Fibroblast of villous mesenchyme (primary cell): Measurements from ENCODE around the gene TYW1. TPM values are rescaled to one million over a fixed set of nuclear protein-coding genes. Genes with fewer than 3 reads are reported as not detected.

ENCODE experiments used
- DNase-seq: peaks from one replicate; pipeline ENCODE4 v3.0.0-alpha.2; 2010; ENCODE audit warnings: low read depth
- H3K4me3 ChIP-seq: 2 replicates; pipeline ENCODE4 v1.5.1; 2011; ENCODE audit warnings: low read depth, mild to moderate bottlenecking, low read length
- total RNA-seq: library from RNA; depleted of rRNA; stranded (reverse); fragments of >200 nt; gene quantifications from 2 replicates; pipeline ENCODE4 v1.2.3, GENCODE V29; 2012
- TF ChIP-seq, protein P1 (sequence below): IDR thresholded peaks from 2 replicates; pipeline ENCODE4 v1.5.1; 2012; ENCODE audit warnings: low read depth, mild to moderate bottlenecking, low read length; ENCODE audit not compliant: insufficient read depth

Gene TYW1, protein sequence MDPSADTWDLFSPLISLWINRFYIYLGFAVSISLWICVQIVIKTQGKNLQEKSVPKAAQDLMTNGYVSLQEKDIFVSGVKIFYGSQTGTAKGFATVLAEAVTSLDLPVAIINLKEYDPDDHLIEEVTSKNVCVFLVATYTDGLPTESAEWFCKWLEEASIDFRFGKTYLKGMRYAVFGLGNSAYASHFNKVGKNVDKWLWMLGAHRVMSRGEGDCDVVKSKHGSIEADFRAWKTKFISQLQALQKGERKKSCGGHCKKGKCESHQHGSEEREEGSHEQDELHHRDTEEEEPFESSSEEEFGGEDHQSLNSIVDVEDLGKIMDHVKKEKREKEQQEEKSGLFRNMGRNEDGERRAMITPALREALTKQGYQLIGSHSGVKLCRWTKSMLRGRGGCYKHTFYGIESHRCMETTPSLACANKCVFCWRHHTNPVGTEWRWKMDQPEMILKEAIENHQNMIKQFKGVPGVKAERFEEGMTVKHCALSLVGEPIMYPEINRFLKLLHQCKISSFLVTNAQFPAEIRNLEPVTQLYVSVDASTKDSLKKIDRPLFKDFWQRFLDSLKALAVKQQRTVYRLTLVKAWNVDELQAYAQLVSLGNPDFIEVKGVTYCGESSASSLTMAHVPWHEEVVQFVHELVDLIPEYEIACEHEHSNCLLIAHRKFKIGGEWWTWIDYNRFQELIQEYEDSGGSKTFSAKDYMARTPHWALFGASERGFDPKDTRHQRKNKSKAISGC
- total RNA-seq = 13.5 and 19.0 TPM in 2 replicates

DNA sequence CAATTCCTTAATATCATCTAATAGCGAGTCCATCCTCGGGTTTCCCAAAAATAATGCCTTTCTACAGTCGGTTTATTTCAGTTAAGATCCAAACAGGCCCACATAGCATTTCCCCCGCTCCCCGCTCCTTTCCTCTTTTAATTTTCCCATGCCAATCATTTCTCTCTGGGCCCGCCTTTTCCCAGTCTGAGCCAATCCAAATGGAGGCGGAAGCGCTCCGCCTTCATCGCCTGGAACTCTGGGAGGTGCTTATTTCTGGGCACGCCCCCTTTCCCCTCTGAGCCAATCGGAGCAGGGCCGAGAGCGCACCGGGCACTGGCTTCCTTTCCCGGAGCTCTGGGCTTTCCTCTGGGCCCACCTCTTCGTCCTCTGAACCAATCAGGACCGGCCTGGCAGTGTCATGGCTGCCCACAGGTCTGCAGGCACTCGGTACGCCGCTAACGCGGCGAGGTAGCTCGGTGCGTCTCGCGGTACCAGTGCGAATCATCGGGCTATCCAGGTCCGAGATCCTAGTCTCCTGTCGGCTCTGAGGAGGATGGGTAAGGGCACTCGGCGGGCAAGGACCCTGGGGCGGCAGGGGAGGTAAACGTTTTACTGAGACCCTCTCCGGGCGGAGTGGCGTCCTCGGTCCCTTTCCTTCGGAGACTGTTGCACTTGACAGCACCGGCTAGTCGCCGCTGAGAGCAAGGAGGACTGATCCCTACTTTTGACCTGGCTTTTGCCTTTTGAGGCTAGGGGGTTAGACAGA, at the start of gene TYW1:
Gene TYW1, plus strand, starts transcription at position 390 of the 748 bp plus-strand sequence. Its CDS starts 146 bp downstream, at position 536.
- peak; percentile 98 for DNase-seq
- H3K4me3 ChIP-seq = peak within 1 kb of the TSS; percentile 68

DNA sequence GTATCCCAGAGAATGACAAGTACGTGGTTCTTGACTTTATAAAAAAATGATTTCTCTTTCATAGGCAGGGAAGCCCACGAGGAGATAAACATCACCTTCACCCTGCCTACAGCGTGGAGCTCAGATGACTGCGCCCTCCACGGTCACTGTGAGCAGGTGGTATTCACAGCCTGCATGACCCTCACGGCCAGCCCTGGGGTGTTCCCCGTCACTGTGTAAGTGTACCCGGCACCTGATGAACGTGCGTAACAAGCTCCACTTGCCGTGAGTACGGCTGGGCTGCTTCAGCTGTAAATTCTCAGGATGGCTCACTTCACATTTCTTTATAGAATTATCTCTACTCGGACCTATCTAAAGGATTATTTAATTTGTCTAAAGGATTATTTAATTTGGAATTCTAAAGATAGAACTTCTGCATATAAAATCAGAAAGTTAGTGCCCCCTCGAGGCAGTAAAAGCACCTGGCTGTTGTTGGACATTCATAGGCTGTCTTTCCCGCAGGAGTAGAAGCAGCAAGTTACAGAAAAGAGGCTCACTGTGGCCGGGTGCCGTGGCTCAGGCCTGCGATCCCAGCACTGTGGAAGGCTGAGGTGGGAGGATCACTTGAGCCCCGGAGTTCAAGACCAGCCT, 48.0 kb upstream of the TYW1 start:
- TF ChIP-seq, protein P1, sequence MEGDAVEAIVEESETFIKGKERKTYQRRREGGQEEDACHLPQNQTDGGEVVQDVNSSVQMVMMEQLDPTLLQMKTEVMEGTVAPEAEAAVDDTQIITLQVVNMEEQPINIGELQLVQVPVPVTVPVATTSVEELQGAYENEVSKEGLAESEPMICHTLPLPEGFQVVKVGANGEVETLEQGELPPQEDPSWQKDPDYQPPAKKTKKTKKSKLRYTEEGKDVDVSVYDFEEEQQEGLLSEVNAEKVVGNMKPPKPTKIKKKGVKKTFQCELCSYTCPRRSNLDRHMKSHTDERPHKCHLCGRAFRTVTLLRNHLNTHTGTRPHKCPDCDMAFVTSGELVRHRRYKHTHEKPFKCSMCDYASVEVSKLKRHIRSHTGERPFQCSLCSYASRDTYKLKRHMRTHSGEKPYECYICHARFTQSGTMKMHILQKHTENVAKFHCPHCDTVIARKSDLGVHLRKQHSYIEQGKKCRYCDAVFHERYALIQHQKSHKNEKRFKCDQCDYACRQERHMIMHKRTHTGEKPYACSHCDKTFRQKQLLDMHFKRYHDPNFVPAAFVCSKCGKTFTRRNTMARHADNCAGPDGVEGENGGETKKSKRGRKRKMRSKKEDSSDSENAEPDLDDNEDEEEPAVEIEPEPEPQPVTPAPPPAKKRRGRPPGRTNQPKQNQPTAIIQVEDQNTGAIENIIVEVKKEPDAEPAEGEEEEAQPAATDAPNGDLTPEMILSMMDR = no peak
- no peak overlapping the region for H3K4me3 ChIP-seq
- DNase-seq = no peak

DNA sequence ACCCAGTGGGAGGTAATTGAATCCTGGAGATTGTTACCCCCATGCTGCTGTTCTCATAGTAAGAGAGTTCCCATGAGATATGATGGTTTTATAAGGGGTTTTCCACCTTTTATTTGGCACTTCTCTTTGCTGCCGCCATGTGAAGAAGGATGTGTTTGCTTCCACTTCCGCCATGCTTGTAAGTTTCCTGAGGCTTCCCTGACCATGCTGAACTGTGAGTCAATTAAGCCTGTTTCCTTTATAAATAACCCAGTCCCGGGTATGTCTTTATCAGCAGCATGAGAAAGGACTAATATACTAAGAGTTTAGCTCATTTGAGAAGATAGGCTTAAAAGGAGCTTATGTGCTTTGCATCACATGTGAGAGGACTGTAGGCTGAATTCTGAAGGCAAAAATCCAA, 46.3 kb upstream of the TYW1 start:
- no peak overlapping the region for H3K4me3 ChIP-seq
- DNase-seq = peak; percentile 20
- TF ChIP-seq, protein P1 = no peak

DNA sequence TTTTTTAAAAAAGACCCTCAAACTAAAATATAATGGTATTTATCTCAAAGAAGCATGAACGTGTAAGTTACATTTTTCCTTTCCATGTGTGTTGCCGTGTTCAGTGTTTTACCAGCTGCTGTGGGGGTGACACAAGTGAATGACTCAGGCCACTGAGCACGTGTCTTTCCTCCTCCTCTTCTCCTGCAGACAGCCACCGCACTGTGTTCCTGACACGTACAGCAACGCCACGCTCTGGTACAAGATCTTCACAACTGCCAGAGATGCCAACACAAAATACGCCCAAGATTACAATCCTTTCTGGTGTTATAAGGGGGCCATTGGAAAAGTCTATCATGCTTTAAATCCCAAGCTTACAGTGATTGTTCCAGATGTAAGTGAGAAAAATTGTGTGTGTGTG, 45.9 kb upstream of the TYW1 start:
- TF ChIP-seq, protein P1 = no peak
- DNase-seq = peak; percentile 44
- no peak overlapping the region for H3K4me3 ChIP-seq

DNA sequence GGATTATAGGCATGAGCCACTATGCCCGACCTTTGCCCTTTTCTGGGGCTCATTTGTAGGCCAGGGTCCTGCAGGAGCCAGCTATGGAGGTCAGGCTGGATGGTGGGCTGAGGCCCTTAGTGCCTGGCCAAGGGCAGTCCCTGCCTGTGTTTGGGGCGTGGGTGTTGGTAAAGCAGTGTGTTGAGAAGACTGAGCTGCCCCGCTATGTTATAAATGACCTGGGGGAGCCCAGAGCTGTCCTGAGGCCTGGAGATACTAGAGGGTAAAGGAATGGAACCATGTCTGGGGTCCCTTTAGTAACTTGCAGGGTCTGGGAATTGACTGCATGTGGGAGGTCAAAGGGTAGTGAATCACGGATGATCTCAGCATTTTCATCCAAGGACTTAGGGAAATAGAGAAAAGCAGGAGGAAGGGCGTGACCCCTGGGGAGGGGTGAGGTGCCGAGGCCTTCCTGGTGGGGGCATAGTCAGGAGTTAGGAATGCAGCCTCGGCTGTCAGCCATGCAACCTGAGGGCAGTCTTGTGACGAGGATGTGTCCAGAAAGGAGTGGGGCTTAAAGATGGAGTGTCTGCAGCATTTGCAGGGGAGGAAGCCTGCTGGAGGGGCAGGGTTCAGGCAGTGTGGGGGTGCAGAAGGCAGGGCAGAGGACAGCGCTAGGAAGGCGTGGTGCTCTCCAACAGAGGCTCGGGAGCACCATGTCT, 44.1 kb upstream of the TYW1 start:
- H3K4me3 ChIP-seq = no peak overlapping the region
- DNase-seq = peak; percentile 70
- TF ChIP-seq, protein P1 = no peak

DNA sequence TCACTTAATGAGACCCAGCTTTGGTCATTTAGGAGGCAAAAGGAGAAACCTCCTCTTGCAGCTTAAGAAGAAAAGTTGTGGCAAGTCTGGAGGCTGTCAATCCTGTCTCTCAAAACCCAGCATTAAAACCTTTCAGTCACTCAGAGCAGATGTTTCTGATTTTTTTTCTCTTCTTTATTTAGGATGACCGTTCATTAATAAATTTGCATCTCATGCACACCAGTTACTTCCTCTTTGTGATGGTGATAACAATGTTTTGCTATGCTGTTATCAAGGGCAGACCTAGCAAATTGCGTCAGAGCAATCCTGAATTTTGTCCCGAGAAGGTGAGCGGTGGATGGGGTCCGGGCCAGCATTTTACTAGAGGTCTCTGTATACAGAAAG, 43.6 kb upstream of the TYW1 start:
- TF ChIP-seq, protein P1 = no peak
- DNase-seq = no peak
- H3K4me3 ChIP-seq = no peak overlapping the region
